GM18507 (cell line): ENCODE results near the gene PPP1R3E.
"Not testable (repeated sequence)": the region's sequence is repeated elsewhere in the genome, so short reads cannot be mapped to it uniquely, and the experiment has no call there.

Source experiments
- DNase-seq: peaks from one replicate; pipeline ENCODE4 v3.0.0; 2011; ENCODE audit warnings: low read depth; ENCODE audit not compliant: insufficient read length; ENCODE audit errors: extremely low spot score
- FAIRE-seq: peaks from 2 replicates; lab custom pipeline; 2011; peaks lifted over from hg19 to GRCh38; lab: Jason Lieb, UNC

The PPP1R3E gene

DNA sequence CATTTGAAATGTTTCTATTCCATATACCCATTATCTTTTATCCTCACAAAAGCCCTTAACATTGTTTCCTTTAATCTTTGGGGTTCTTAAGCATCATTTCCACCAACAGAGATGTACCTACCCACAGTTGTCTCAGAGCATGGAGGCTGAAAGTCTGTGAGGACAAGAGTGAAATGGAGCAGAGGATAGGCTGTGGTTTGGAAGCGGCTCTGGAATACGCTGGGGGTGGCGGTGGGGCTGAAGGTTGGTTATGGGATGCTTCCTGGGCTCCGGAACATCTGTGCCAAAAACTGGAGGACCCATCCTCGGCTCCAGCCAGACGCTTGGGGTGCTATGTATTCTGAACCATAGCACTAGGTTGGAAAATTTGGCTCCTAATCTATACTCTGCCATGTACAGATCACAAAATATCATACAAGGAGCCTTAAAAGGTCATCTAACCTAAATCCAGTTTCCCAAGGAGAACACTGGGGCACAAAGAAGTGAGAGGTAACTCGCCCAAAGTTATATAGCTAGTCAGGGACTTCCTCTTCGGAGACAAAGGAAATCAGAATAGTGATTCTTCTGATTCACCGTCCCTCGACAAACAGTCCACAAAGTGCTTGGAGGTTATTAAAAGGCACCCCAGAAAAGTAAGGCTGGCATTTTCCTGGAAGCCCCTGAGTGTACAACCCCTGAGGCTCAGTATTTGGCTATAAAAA lies 2.5 kb downstream of the PPP1R3E start:
- FAIRE-seq (no peak), DNase-seq (no peak)

GRCh38 chr14:23299211-23299957 lies 3.3 kb downstream of the PPP1R3E start:
- FAIRE-seq (no peak), DNase-seq (no peak)

DNA sequence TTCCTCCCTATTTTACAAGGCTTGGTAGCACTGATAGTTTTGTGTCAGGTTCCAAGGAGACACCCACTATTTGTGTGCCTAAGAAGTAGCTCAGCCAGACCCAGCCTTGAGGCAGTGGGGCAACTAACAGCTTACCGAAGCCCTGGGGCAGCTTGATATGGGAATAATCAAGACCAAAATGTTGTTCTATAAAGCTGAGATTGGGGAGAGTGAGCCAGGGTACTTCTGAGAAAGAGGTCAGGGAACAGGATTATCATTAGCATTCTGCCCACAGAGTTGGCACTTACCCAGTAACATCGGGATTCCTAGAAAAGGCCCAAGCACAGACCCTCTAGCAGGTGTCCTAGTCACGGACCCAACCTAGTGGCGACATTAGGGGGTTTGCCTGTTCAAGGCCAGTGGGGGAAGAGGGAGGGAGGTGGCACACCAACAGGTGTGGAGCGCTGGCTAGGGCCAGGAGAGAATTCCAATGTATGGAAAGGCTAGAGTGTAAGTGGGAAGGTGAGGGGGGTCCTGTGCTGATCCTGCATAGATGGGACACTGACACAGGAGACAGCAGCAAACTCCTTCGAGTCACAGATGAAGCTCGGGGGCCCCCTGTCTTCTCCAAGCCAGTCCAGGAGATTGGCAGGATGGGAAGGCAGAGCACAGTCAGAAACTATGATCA lies 4.9 kb downstream of the PPP1R3E start:
- DNase-seq, result no peak
- FAIRE-seq, result no peak

DNA sequence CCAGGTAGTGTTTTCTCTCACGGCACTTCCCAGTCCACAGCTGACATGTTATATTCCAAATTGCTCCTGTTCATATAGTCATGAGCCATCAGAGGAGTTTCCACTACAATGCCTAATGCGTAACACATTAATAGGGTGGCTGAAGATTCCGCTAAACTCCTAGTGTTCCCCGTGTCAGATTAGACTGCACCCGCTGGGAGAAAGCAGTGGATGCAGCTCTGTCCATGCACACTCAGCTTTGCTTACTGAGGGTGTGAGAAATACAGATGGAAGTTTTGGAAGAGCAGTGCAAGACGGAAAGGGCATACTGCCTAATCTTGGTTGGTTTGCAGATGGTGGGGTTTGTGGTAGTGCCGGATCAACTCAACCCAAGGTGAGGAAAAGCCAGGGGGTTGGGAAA lies 5.6 kb downstream of the PPP1R3E start:
- FAIRE-seq (no peak), DNase-seq (no peak)

DNA sequence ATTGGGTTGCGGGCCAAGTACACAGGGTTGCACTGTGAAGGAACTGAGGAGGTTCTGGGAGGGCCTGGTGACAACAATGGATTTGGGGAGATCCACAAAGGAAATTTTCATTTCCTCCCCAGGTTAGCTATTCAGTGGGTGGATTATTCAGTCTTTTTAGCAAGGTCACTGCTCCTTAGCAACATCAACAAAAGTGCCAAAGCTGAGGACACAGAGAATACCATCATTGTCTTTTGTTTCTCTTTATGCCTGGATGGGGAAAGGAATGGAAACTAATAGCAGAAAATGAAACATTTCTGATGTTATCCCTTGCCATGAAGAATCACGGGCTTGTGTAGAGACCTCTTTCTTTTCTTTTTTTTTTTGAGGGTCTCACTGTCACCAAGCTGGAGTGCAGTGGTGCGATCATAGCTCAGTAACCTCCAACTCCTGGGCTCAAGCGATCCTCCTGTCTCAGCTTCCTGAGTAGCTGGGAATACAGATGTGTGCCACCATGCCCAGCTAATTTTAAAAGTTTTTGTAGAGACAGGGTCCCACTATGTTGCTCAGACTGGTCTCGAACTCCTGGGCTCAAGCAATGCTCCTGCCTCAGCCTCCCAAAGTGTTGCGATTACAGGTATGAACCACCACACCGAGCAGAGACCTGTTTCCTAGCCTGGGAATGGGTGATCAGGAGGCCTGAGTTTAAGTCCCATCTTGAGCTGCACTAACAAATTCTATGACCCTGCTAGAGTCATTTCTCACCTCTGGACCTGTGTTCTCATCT lies 6.5 kb downstream of the PPP1R3E start:
- DNase-seq, result no peak
- no peak for FAIRE-seq

DNA sequence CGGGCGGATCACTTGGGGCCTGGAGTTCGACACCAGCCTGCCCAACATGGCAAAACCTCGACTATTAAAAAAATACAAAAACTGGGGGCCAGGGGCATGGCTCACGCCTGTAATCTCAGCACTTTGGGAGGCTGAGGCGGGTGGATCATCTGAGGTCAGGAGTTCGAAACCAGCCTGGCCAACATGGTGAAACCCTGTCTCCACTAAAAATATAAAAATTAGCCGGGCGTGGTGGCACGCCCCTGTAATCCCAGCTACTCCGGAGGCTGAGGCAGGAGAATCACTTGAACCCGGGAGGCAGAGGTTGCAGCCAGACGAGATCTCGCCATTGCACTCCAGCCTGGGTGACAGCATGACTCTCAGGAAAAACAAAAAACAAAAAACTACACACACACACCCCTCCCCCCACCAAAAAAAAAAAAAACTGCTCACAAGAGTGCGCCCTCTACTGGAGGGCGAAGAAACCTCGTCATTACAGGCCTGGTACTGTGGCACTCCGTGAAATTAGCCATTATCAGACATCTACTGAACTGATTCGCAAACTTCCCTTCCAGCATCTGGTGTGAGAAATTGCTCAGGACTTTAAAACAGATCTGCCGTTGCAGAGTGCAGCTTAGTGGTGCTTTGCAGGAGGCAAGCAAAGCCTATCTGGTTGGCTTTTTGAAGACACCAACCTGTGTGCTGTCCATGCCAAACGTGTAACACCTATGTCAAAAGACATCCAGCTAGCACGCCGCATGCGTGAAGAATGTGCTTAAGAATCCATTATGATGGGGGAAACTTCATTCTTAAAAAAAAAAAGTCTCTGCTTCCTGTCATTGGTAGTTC lies 7.7 kb downstream of the PPP1R3E start:
- no peak for DNase-seq
- FAIRE-seq, result peak; percentile 81

DNA sequence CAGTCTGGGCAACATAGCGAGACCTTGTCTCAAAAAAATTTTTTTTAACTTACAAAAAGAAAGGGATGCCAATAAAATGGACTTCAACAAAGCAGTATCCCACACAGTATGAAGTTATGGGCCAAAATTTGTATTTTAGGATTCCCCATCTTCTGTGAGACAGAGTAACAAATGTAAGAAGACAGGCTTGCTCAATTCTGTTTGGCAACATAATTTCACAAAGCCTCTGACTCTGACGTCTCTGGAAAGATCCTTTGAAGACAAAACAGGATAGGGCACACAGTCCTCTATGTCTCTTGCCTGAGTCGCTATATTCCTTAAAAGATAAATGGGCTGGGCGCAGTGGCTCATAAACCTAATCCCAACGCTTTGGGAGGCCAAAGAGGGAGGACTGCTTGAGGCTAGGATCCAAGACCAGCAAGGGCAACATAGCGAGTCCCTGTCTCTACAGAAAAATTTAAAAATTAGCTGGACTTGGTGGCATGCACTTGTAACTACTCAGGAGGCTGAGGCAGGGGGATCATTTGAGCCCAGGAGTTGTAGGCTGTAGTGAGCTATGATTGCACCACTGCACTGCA lies 15.7 kb downstream of the PPP1R3E start:
- no peak for FAIRE-seq

DNA sequence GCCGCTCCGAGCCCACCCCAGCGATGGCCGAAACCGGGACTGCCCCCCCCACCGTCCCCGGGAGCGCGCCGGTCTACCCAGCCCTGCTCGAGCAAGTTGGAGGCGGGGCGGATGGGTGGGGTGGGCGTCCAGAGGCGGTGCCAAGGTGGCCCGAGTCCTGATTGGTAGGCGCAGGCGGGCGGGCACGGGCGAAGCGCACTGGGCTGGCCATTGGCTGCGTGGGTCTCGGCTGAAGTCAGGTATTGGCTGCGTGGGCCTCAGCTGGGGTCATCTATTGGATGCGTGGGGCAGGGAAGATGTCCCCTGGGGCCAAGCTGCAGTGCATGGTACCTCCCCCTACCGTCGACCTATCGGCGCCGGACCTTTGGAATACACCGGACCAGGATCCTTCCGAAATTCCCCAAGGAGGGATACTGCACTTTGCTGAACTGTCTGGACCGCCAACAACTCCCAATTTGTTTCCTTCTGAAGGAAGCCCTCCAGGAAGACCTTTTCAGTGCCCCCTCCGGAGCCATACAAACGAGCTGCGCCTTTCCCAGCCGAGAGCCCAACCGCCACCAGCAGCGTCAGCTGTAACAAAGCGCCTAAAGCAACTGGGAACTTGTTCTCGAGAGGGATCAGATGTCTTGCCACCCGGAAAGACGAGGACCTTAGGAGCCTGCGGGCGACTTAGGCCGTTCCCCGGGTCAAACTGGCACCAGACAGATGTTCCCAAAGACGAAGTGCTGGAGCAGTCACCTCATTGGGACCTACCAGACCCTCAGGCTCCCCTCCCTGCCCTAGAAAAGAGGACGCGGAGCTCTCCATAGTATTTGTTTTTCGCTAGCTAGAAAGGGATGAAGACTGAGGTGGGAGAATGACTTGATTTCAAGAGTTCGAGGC lies 16.4 kb downstream of the PPP1R3E start, which contains the start of gene HOMEZ:
HOMEZ (minus strand) TSS at position 113 of the 882 bp plus-strand sequence. CDS start 180 bp downstream, outside the sequence.
- FAIRE-seq (peak; percentile 98), DNase-seq (peak; percentile 96)

More for the DNA sequence above, 15.7 kb downstream of the PPP1R3E start:
- DNase-seq, result no peak

DNA sequence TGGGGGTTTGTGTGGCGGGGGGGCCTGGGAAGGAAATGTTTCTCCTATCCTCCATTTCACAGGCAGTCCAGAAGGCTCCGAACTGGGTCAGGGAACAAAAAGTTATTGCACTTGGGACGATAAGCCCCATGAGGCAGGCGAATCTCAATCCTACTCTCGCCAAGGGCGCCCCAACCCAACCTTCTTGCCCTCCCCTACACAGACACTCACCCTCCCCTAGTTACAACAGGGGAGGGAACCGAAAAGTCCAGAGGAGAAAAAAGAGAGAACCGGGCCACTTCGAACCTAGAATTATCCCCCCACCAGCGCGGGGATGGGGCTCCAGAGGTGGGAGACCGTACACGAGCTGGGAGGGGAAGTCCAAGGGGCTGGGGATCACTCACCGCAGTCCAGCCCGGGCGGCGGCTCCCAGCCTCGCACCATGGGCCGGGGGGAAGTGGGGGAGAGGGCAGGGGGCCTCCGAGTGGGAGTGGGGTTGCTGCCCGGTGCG lies 17.1 kb downstream of the PPP1R3E start:
- DNase-seq (no peak), FAIRE-seq (no peak)

- no peak for DNase-seq
- FAIRE-seq, result peak; percentile 60
These were observed 17.8 kb downstream of the PPP1R3E start for GRCh38 chr14:23284654-23285529.

- no peak for FAIRE-seq
These were observed 21.4 kb downstream of the PPP1R3E start for GRCh38 chr14:23281247-23281646.

DNA sequence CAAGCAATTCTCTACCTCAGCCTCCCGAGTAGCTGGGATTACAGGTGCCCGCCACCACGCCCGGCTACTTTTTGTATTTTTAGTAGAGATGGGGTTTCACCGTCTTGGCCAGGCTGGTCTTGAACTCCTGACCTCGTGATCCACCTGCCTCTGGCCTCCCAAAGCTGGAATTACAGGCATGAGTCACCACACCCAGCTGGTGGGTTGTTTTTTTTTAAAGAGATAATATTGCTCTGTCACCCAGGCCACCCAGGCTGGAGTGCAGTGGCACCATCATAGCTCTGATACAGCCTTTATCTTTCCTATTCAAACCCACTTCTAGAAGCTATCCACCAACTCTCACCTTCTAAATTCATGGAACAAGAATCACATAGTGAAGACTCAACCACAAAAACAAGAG lies 24.7 kb downstream of the PPP1R3E start:
- not testable (repeated sequence) for DNase-seq, FAIRE-seq

More at GRCh38 chr14:23281247-23281646, 21.4 kb downstream of the PPP1R3E start:
- no peak for DNase-seq

GRCh38 chr14:23277189-23277588 lies 25.5 kb downstream of the PPP1R3E start:
- no peak for FAIRE-seq

GRCh38 chr14:23275412-23275811 lies 27.2 kb downstream of the PPP1R3E start:
- DNase-seq (no peak), FAIRE-seq (no peak)

More at GRCh38 chr14:23277189-23277588, 25.5 kb downstream of the PPP1R3E start:
- no peak for DNase-seq

GRCh38 chr14:23269193-23269592 lies 33.5 kb downstream of the PPP1R3E start:
- DNase-seq (no peak), FAIRE-seq (no peak)

DNA sequence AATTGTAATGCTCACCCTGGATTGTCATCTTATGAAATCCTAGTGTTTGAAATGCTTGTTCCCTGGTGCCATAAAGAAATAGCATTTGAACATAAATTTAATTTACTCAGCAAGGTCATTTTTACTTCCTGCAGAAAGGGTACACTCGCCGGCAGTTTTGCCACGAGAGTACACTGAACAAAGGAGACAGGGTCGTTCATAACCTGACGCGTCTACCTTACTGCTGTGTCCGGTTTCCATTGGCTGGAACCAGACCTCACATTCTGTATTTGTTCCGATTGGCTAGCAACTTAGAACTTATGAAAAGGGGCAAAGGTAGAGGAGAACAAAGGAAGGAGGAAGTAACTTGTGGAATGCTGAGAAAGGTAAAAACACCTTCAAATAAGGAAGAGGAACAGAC lies 41.8 kb downstream of the PPP1R3E start:
- not testable (repeated sequence) for FAIRE-seq, DNase-seq
